GM21367 (cell line): Measurements from ENCODE around the gene LBHD1.
"Not testable (repeated sequence)": the region's sequence is repeated elsewhere in the genome, so short reads cannot be mapped to it uniquely, and the experiment has no call there.

Experiments used
- ATAC-seq: cut with Tn5 transposase; IDR thresholded peaks from one replicate; pipeline ENCODE4 v1.9.1; 2021; ENCODE audit not compliant: unreplicated experiment

The LBHD1 gene

GRCh38 chr11:62621567-62622470 is 50.2 kb downstream of the LBHD1 start, which contains the start of gene B3GAT3:
TSS of gene B3GAT3 (minus strand) at chr11:62621986. CDS start at chr11:62621947, 39 bp downstream.
- peak; percentile 84 for ATAC-seq

- ATAC-seq = no peak
These were observed 51.0 kb downstream of the LBHD1 start for GRCh38 chr11:62621027-62621566.

- not testable (repeated sequence) for ATAC-seq
These were observed 55.1 kb downstream of the LBHD1 start for GRCh38 chr11:62616957-62617356.

- ATAC-seq = no peak
These were observed 56.5 kb downstream of the LBHD1 start for GRCh38 chr11:62615521-62615920.

GRCh38 chr11:62614275-62614674 is 57.8 kb downstream of the LBHD1 start:
- no peak for ATAC-seq

- no peak for ATAC-seq
These were observed 58.7 kb downstream of the LBHD1 start for GRCh38 chr11:62613291-62613778.
